ENCODE data around the gene GABRD. TPM values are rescaled to one million over a fixed set of nuclear protein-coding genes. Genes with fewer than 3 reads are reported as not detected.

GABRD gene
- total and polyA plus RNA-seq, 2 donors from 2014 or later, result 0.63 to 1.1 TPM

- H3K27me3 ChIP-seq (ENCODE audit: control insufficient read depth, insufficient read depth, low read length), result no peaks in the 10 kb centered on the region
- DNase-seq (peak in 2 of 5 donors; percentile 27 to 54), FAIRE-seq (no peak)
- peak overlapping the region; percentile 69 to 73 for H3K27ac ChIP-seq (ENCODE audit: low read depth in 2 of 2, low read length in 2 of 2)
- intact Hi-C loops (cut with DNase I), result no loop called here
- H3K4me1 ChIP-seq (ENCODE audit: control insufficient read depth in 2 of 3, insufficient read depth in 2 of 3, low read depth in 1 of 3, low read length in 3 of 3), result peaks cover 0 to 6% (median 2%) of the 10 kb centered on the region in 3 donors
- no peak overlapping the region for H3K9ac ChIP-seq (ENCODE audit: low read length in 3 of 3)
- no peak for TF ChIP-seq CTCF (IDR thresholded peaks at IDR 0.05; ENCODE audit: borderline replicate concordance, extremely low read depth, insufficient read depth)
- H3K36me3 ChIP-seq (ENCODE audit: control insufficient read depth in 2 of 3, insufficient read depth in 3 of 3, low read length in 3 of 3), result no peaks in the 10 kb centered on the region
- H3K9me3 ChIP-seq (ENCODE audit: control insufficient read depth in 2 of 3, insufficient read depth in 1 of 3, low read length in 3 of 3), result no peaks in the 10 kb centered on the region
- H3K4me3 ChIP-seq (ENCODE audit: low read length in 3 of 3), result peak overlapping the region in 1 of 3 donors; percentile 1
Observed at GRCh38 chr1:1989789-1990188, 29.4 kb upstream of the GABRD start.

- no peaks in the 10 kb centered on the region for H3K27me3 ChIP-seq (ENCODE audit: control insufficient read depth, insufficient read depth, low read length)
- peak overlapping the region; percentile 69 to 75 for H3K27ac ChIP-seq (ENCODE audit: low read depth in 2 of 2, low read length in 2 of 2)
- intact Hi-C loops (cut with DNase I), result no loop called here
- no peaks in the 10 kb centered on the region for H3K36me3 ChIP-seq (ENCODE audit: control insufficient read depth in 2 of 3, insufficient read depth in 3 of 3, low read length in 3 of 3)
- DNase-seq (peak in 3 of 5 donors; percentile 31 to 89 (median 67)), FAIRE-seq (no peak)
- H3K4me1 ChIP-seq (ENCODE audit: control insufficient read depth in 2 of 3, insufficient read depth in 2 of 3, low read depth in 1 of 3, low read length in 3 of 3), result peaks cover 0 to 6% (median 2%) of the 10 kb centered on the region in 3 donors
- H3K9me3 ChIP-seq (ENCODE audit: control insufficient read depth in 2 of 3, insufficient read depth in 1 of 3, low read length in 3 of 3), result no peaks in the 10 kb centered on the region
- TF ChIP-seq CTCF (IDR thresholded peaks at IDR 0.05; ENCODE audit: borderline replicate concordance, extremely low read depth, insufficient read depth), result no peak
- no peak overlapping the region for H3K4me3 ChIP-seq (ENCODE audit: low read length in 3 of 3)
- no peak overlapping the region for H3K9ac ChIP-seq (ENCODE audit: low read length in 3 of 3)
Observed at GRCh38 chr1:1990222-1990621, 28.9 kb upstream of the GABRD start.

- Histone ChIP-seq H3K9ac (ENCODE audit: low read length in 3 of 3) (no peak overlapping the region), H3K4me1 (ENCODE audit: control insufficient read depth in 2 of 3, insufficient read depth in 2 of 3, low read depth in 1 of 3, low read length in 3 of 3) (peaks cover 0 to 6% (median 0%) of the 10 kb centered on the region in 3 donors), H3K36me3 (ENCODE audit: control insufficient read depth in 2 of 3, insufficient read depth in 3 of 3, low read length in 3 of 3) (no peaks in the 10 kb centered on the region), H3K27ac (ENCODE audit: low read depth in 2 of 2, low read length in 2 of 2) (no peak overlapping the region), H3K4me3 (ENCODE audit: low read length in 3 of 3) (no peak overlapping the region), H3K9me3 (ENCODE audit: control insufficient read depth in 2 of 3, insufficient read depth in 1 of 3, low read length in 3 of 3) (no peaks in the 10 kb centered on the region), H3K27me3 (ENCODE audit: control insufficient read depth, insufficient read depth, low read length) (no peaks in the 10 kb centered on the region)
- no peak for DNase-seq
- TF ChIP-seq CTCF (IDR thresholded peaks at IDR 0.05; ENCODE audit: borderline replicate concordance, extremely low read depth, insufficient read depth), result no peak
- intact Hi-C loops (cut with DNase I), result no loop called here
- no peak for FAIRE-seq
Observed at GRCh38 chr1:1994536-1994935, 24.6 kb upstream of the GABRD start.

- TF ChIP-seq CTCF (IDR thresholded peaks at IDR 0.05; ENCODE audit: borderline replicate concordance, extremely low read depth, insufficient read depth), result no peak
- FAIRE-seq (no peak), DNase-seq (no peak)
- no peaks in the 10 kb centered on the region for H3K9me3 ChIP-seq (ENCODE audit: control insufficient read depth in 2 of 3, insufficient read depth in 1 of 3, low read length in 3 of 3)
- H3K9ac ChIP-seq (ENCODE audit: low read length in 3 of 3), result no peak overlapping the region
- H3K27me3 ChIP-seq (ENCODE audit: control insufficient read depth, insufficient read depth, low read length), result no peaks in the 10 kb centered on the region
- no peak overlapping the region for H3K4me3 ChIP-seq (ENCODE audit: low read length in 3 of 3)
- no peaks in the 10 kb centered on the region for H3K4me1 ChIP-seq (ENCODE audit: control insufficient read depth in 2 of 3, insufficient read depth in 2 of 3, low read depth in 1 of 3, low read length in 3 of 3)
- no peaks in the 10 kb centered on the region for H3K36me3 ChIP-seq (ENCODE audit: control insufficient read depth in 2 of 3, insufficient read depth in 3 of 3, low read length in 3 of 3)
- intact Hi-C loops (cut with DNase I), result no loop called here
- no peak overlapping the region for H3K27ac ChIP-seq (ENCODE audit: low read depth in 2 of 2, low read length in 2 of 2)
Observed at GRCh38 chr1:1996207-1996651, 22.9 kb upstream of the GABRD start.
